IMR-90 (cell line): ENCODE data around the gene MAST1.

Experiments used
- CEBPB ChIP-seq: IDR thresholded peaks from 2 replicates; pipeline ENCODE4 v1.6.1; 2012; ENCODE audit warnings: low read depth, low read length, improper control_type of control experiment
- FOS ChIP-seq: fragments of 150-350 bp; IDR thresholded peaks from 2 replicates; pipeline ENCODE4 v1.6.1; 2016; ENCODE audit warnings: low read depth, low read length
- POLR2A ChIP-seq: IDR thresholded peaks from 2 replicates; pipeline ENCODE4 v1.6.1; 2012; ENCODE audit warnings: mild to moderate bottlenecking, low read depth, low read length
- RAD21 ChIP-seq: IDR thresholded peaks from 2 replicates; pipeline ENCODE4 v1.6.1; 2012; ENCODE audit warnings: low read length, improper control_type of control experiment
- TF ChIP-seq, protein P1 (sequence below): conservative IDR thresholded peaks from 2 replicates; pipeline ENCODE4 v1.5.1; 2012; ENCODE audit warnings: mild to moderate bottlenecking, low read depth, low read length, improper control_type of control experiment

DNA sequence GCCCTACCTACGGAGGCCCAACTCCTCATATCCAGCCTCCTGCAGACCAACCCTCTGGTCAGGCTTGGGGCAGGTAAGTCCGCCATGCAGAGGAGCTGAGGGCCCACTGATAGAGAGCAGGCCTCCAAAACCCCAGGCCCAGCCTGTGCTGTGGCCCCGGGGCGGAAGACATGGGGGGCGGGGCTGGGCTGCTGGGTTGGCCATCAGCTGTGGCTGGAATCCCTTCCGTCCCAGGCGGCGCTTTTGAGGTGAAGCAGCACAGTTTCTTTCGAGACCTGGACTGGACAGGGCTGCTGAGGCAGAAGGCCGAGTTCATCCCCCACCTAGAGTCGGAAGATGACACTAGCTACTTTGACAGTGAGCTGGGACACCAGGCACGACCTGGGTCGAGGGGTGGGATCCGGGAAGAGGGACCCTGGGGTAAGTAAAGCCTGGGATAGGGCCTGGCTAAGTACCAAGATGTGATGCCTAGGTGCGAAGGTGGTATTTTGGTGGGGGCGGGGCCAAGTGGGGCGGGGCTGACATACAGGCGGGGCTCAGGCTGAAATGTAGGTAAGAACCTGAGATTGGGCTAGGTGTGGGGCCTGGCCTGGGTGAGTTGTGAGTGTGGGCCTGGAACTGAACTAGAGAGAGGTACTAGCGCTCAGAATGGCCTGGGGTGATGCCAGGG, 27.6 kb downstream of the MAST1 start:
- TF ChIP-seq, protein P1, sequence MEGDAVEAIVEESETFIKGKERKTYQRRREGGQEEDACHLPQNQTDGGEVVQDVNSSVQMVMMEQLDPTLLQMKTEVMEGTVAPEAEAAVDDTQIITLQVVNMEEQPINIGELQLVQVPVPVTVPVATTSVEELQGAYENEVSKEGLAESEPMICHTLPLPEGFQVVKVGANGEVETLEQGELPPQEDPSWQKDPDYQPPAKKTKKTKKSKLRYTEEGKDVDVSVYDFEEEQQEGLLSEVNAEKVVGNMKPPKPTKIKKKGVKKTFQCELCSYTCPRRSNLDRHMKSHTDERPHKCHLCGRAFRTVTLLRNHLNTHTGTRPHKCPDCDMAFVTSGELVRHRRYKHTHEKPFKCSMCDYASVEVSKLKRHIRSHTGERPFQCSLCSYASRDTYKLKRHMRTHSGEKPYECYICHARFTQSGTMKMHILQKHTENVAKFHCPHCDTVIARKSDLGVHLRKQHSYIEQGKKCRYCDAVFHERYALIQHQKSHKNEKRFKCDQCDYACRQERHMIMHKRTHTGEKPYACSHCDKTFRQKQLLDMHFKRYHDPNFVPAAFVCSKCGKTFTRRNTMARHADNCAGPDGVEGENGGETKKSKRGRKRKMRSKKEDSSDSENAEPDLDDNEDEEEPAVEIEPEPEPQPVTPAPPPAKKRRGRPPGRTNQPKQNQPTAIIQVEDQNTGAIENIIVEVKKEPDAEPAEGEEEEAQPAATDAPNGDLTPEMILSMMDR = no peak
- TF ChIP-seq CEBPB (no peak), POLR2A (no peak), RAD21 (no peak), FOS (no peak)
